GM19328 (cell line): ENCODE data around the gene PLEKHM1.

Experiments used
- ATAC-seq: cut with Tn5 transposase; IDR thresholded peaks from one replicate; pipeline ENCODE4 v1.9.1; 2021; ENCODE audit warnings: mild to moderate bottlenecking, moderate library complexity; ENCODE audit not compliant: unreplicated experiment

Gene PLEKHM1

GRCh38 chr17:45427181-45427835 is 63.2 kb downstream of the PLEKHM1 start:
- ATAC-seq: no peak

GRCh38 chr17:45426561-45426960 is 64.0 kb downstream of the PLEKHM1 start:
- no peak for ATAC-seq

- ATAC-seq: no peak
These were observed 64.5 kb downstream of the PLEKHM1 start for GRCh38 chr17:45425984-45426413.

GRCh38 chr17:45425125-45425983 is 65.2 kb downstream of the PLEKHM1 start:
- no peak for ATAC-seq

- ATAC-seq: no peak
These were observed 65.8 kb downstream of the PLEKHM1 start for GRCh38 chr17:45424769-45425124.

- ATAC-seq: no peak
These were observed 66.6 kb downstream of the PLEKHM1 start for GRCh38 chr17:45423975-45424335.

GRCh38 chr17:45423304-45423974 is 67.1 kb downstream of the PLEKHM1 start:
- no peak for ATAC-seq

GRCh38 chr17:45414990-45415881 is 75.3 kb downstream of the PLEKHM1 start:
- no peak for ATAC-seq

- no peak for ATAC-seq
These were observed 77.0 kb downstream of the PLEKHM1 start for GRCh38 chr17:45413498-45413923.

GRCh38 chr17:45411348-45412105 is 79.0 kb downstream of the PLEKHM1 start:
- ATAC-seq: no peak

GRCh38 chr17:45410144-45411091 is 80.1 kb downstream of the PLEKHM1 start:
- ATAC-seq: no peak

- no peak for ATAC-seq
These were observed 80.9 kb downstream of the PLEKHM1 start for GRCh38 chr17:45409659-45410076.

GRCh38 chr17:45408611-45409421 is 81.7 kb downstream of the PLEKHM1 start:
- ATAC-seq: no peak

GRCh38 chr17:45406107-45406506 is 84.4 kb downstream of the PLEKHM1 start:
- no peak for ATAC-seq

GRCh38 chr17:45405250-45406086 is 85.1 kb downstream of the PLEKHM1 start:
- no peak for ATAC-seq

GRCh38 chr17:45404870-45405249 is 85.7 kb downstream of the PLEKHM1 start:
- no peak for ATAC-seq

- no peak for ATAC-seq
These were observed 86.5 kb downstream of the PLEKHM1 start for GRCh38 chr17:45403906-45404490.
